ENCODE measurements around the gene PPT1. TPM values are rescaled to one million over a fixed set of nuclear protein-coding genes. Genes with fewer than 3 reads are reported as not detected.

Gene PPT1
- polyA plus RNA-seq, 1 donor from 2014 or later, result 64.6 TPM

DNA sequence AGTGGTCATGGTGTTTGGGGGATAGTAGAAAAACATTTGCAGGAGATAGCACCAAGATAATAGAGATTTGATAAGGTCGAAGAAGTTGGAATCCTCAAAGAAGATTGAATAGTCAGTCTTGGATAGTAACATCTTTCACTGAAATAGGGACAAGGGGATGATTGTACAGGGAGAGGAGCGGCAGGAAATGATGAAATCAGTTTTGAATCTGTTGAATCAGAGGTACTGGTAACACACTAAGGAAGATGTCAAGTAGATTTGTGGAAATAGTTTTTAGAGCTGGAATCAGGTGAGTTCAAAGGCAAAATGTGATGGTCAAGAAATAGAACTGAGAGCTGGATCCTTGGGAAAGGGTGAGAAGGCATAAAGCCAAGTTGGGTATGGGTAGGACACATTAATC lies 30.0 kb downstream of the PPT1 start:
- no peak overlapping the region for H3K4me2 ChIP-seq (ENCODE audit: low read length)
- no peaks in the 10 kb centered on the region for H3K79me2 ChIP-seq (replicated peaks; ENCODE audit: insufficient read depth, low read length)
- peaks cover 20% of the 10 kb centered on the region for H3K36me3 ChIP-seq (ENCODE audit: insufficient read depth, low read length)
- H3F3A ChIP-seq (ENCODE audit: insufficient read depth, low read length, poor library complexity, severe bottlenecking), result no peaks in the 10 kb centered on the region
- H3K27ac ChIP-seq (ENCODE audit: low read length), result no peak overlapping the region
- H3K4me3 ChIP-seq (ENCODE audit: low read length), result no peak overlapping the region
- H3K9me3 ChIP-seq (ENCODE audit: low read length), result no peaks in the 10 kb centered on the region
- no peaks in the 10 kb centered on the region for H4K20me1 ChIP-seq (ENCODE audit: insufficient read depth)
- no peaks in the 10 kb centered on the region for H3K27me3 ChIP-seq (ENCODE audit: insufficient read depth, low read depth, low read length)
- no peaks in the 10 kb centered on the region for H3K9me2 ChIP-seq (ENCODE audit: insufficient read depth, low read length)
- H2AFZ ChIP-seq (ENCODE audit: low read depth, low read length), result no peak overlapping the region
- TF ChIP-seq, protein P1, sequence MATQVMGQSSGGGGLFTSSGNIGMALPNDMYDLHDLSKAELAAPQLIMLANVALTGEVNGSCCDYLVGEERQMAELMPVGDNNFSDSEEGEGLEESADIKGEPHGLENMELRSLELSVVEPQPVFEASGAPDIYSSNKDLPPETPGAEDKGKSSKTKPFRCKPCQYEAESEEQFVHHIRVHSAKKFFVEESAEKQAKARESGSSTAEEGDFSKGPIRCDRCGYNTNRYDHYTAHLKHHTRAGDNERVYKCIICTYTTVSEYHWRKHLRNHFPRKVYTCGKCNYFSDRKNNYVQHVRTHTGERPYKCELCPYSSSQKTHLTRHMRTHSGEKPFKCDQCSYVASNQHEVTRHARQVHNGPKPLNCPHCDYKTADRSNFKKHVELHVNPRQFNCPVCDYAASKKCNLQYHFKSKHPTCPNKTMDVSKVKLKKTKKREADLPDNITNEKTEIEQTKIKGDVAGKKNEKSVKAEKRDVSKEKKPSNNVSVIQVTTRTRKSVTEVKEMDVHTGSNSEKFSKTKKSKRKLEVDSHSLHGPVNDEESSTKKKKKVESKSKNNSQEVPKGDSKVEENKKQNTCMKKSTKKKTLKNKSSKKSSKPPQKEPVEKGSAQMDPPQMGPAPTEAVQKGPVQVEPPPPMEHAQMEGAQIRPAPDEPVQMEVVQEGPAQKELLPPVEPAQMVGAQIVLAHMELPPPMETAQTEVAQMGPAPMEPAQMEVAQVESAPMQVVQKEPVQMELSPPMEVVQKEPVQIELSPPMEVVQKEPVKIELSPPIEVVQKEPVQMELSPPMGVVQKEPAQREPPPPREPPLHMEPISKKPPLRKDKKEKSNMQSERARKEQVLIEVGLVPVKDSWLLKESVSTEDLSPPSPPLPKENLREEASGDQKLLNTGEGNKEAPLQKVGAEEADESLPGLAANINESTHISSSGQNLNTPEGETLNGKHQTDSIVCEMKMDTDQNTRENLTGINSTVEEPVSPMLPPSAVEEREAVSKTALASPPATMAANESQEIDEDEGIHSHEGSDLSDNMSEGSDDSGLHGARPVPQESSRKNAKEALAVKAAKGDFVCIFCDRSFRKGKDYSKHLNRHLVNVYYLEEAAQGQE (IDR thresholded peaks at IDR 0.05; ENCODE audit: borderline replicate concordance), result no peak
- TF ChIP-seq RAD21 (conservative IDR thresholded peaks at IDR 0.05), result no peak
- TF ChIP-seq MXI1 (conservative IDR thresholded peaks at IDR 0.05; ENCODE audit: poor library complexity, severe bottlenecking), result no peak
- TF ChIP-seq EZH2 (IDR thresholded peaks at IDR 0.05; ENCODE audit: borderline replicate concordance, insufficient read depth, low read length, poor library complexity, severe bottlenecking), result no peak
- TF ChIP-seq, protein P2, sequence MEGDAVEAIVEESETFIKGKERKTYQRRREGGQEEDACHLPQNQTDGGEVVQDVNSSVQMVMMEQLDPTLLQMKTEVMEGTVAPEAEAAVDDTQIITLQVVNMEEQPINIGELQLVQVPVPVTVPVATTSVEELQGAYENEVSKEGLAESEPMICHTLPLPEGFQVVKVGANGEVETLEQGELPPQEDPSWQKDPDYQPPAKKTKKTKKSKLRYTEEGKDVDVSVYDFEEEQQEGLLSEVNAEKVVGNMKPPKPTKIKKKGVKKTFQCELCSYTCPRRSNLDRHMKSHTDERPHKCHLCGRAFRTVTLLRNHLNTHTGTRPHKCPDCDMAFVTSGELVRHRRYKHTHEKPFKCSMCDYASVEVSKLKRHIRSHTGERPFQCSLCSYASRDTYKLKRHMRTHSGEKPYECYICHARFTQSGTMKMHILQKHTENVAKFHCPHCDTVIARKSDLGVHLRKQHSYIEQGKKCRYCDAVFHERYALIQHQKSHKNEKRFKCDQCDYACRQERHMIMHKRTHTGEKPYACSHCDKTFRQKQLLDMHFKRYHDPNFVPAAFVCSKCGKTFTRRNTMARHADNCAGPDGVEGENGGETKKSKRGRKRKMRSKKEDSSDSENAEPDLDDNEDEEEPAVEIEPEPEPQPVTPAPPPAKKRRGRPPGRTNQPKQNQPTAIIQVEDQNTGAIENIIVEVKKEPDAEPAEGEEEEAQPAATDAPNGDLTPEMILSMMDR (IDR thresholded peaks at IDR 0.05; ENCODE audit: poor library complexity, severe bottlenecking), result no peak
- no peak for TF ChIP-seq EP300 (conservative IDR thresholded peaks at IDR 0.05; ENCODE audit: poor library complexity, severe bottlenecking)
- TF ChIP-seq SMC3 (conservative IDR thresholded peaks at IDR 0.05; ENCODE audit: poor library complexity), result no peak
- TF ChIP-seq POLR2AphosphoS5 (IDR thresholded peaks at IDR 0.05), result no peak
- TF ChIP-seq TAF1 (IDR thresholded peaks at IDR 0.05; ENCODE audit: low read depth), result no peak
- no peak overlapping the region for H3K9ac ChIP-seq (ENCODE audit: low read length)

DNA sequence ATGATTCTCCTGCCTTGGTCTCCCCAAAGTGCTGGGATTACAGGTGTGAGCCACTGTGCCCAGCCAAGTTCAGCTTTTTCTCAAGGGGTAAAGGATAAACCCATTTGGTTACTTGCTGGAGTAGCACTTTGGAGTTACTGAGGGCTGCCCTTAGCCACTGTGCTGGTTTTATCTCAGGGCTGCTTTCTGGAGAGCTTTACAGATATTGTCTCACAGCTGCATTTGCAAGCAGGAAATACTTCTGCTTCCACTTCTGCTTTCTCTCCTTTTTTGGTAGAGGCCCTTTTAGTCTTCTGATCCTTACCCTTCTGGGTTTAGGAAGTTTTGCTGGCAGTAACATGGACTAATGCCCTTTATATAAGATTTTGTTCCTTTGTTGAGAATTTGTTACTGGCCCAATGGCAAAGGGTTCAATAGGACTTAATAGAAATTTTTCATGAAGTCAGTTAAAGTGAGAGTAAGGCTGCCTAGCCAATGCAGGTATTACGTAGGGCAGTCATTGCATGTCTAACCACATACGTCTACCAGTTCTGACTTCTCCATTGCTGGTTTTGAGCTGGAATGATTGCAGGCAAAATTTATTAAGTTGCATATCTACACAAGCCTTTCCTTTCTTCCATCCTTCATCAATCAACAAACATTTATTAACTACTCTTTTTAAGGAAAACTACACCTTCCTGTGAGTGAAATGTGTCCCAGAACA lies 32.1 kb downstream of the PPT1 start:
- no peak overlapping the region for H3K4me3 ChIP-seq (ENCODE audit: low read length)
- H3K27me3 ChIP-seq (ENCODE audit: insufficient read depth, low read depth, low read length), result no peaks in the 10 kb centered on the region
- H3F3A ChIP-seq (ENCODE audit: insufficient read depth, low read length, poor library complexity, severe bottlenecking), result no peaks in the 10 kb centered on the region
- no peak overlapping the region for H3K9ac ChIP-seq (ENCODE audit: low read length)
- H3K27ac ChIP-seq (ENCODE audit: low read length), result no peak overlapping the region
- H3K9me2 ChIP-seq (ENCODE audit: insufficient read depth, low read length), result no peaks in the 10 kb centered on the region
- no peaks in the 10 kb centered on the region for H3K9me3 ChIP-seq (ENCODE audit: low read length)
- H4K20me1 ChIP-seq (ENCODE audit: insufficient read depth), result no peaks in the 10 kb centered on the region
- no peak overlapping the region for H2AFZ ChIP-seq (ENCODE audit: low read depth, low read length)
- no peak overlapping the region for H3K4me2 ChIP-seq (ENCODE audit: low read length)
- no peak for TF ChIP-seq POLR2AphosphoS5 (IDR thresholded peaks at IDR 0.05)
- TF ChIP-seq, protein P2 (IDR thresholded peaks at IDR 0.05; ENCODE audit: poor library complexity, severe bottlenecking), result no peak
- TF ChIP-seq, protein P1 (IDR thresholded peaks at IDR 0.05; ENCODE audit: borderline replicate concordance), result no peak
- TF ChIP-seq RAD21 (conservative IDR thresholded peaks at IDR 0.05), result no peak
- TF ChIP-seq TAF1 (IDR thresholded peaks at IDR 0.05; ENCODE audit: low read depth), result no peak
- no peak for TF ChIP-seq EZH2 (IDR thresholded peaks at IDR 0.05; ENCODE audit: borderline replicate concordance, insufficient read depth, low read length, poor library complexity, severe bottlenecking)
- no peak for TF ChIP-seq EP300 (conservative IDR thresholded peaks at IDR 0.05; ENCODE audit: poor library complexity, severe bottlenecking)
- TF ChIP-seq SMC3 (conservative IDR thresholded peaks at IDR 0.05; ENCODE audit: poor library complexity), result no peak
- H3K36me3 ChIP-seq (ENCODE audit: insufficient read depth, low read length), result peaks cover 23% of the 10 kb centered on the region
- H3K79me2 ChIP-seq (replicated peaks; ENCODE audit: insufficient read depth, low read length), result no peaks in the 10 kb centered on the region
